Measurements from ENCODE around the gene SCAMP4.

GRCh38 chr19:1968279-1969175 lies 63.3 kb downstream of the SCAMP4 start:
- TF ChIP-seq E2F1 (CRISPR knock-in tag; IDR thresholded peaks at IDR 0.05) (no peak), CHD2 (IDR thresholded peaks at IDR 0.05; ENCODE audit: low read depth, low read length) (no peak), DEAF1 (CRISPR knock-in tag; IDR thresholded peaks at IDR 0.05) (no peak), ETV6 (IDR thresholded peaks at IDR 0.05; ENCODE audit: borderline replicate concordance in 1 of 2, low read depth in 2 of 2, low read length in 1 of 2) (no peak), ETV6 (CRISPR knock-in tag; IDR thresholded peaks at IDR 0.05; ENCODE audit: borderline replicate concordance) (no peak), POLR2AphosphoS5 (IDR thresholded peaks at IDR 0.05; ENCODE audit: control insufficient read depth, insufficient read depth, low read depth, low read length) (no peak), TBP (optimal IDR thresholded peaks at IDR 0.05; ENCODE audit: low read depth, low read length) (no peak), ZBTB7A (IDR thresholded peaks at IDR 0.05; ENCODE audit: borderline replicate concordance, control insufficient read depth, low read depth, low read length) (no peak), NEUROD1 (IDR thresholded peaks at IDR 0.05; ENCODE audit: borderline replicate concordance, low read depth, low read length, partially characterized antibody) (no peak), MAX (CRISPR knock-in tag; IDR thresholded peaks at IDR 0.05) (no peak), JUN (IDR thresholded peaks at IDR 0.05; ENCODE audit: borderline replicate concordance, low read depth, low read length) (no peak), JUN (CRISPR knock-in tag; IDR thresholded peaks at IDR 0.05; ENCODE audit: borderline replicate concordance) (no peak), MAFG (tag; conservative IDR thresholded peaks at IDR 0.05) (no peak)
- TF ChIP-seq, protein P1, sequence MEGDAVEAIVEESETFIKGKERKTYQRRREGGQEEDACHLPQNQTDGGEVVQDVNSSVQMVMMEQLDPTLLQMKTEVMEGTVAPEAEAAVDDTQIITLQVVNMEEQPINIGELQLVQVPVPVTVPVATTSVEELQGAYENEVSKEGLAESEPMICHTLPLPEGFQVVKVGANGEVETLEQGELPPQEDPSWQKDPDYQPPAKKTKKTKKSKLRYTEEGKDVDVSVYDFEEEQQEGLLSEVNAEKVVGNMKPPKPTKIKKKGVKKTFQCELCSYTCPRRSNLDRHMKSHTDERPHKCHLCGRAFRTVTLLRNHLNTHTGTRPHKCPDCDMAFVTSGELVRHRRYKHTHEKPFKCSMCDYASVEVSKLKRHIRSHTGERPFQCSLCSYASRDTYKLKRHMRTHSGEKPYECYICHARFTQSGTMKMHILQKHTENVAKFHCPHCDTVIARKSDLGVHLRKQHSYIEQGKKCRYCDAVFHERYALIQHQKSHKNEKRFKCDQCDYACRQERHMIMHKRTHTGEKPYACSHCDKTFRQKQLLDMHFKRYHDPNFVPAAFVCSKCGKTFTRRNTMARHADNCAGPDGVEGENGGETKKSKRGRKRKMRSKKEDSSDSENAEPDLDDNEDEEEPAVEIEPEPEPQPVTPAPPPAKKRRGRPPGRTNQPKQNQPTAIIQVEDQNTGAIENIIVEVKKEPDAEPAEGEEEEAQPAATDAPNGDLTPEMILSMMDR (IDR thresholded peaks at IDR 0.05 in 2 of 3, conservative IDR thresholded peaks at IDR 0.05 in 1 of 3; ENCODE audit: insufficient read depth in 2 of 3, low read depth in 1 of 3, low read length in 3 of 3) = no peak

Data from K562 (cell line).